Activated CD4-positive, alpha-beta T cell treated with anti-CD3 and anti-CD28 coated beads, Interleukin-2, Interleukin-4, amounts not matched to agents 100 ng/mL and 50 ng/mL, durations not matched to agents 16 hours and 8 hours (primary cell): ENCODE data around the gene NHEJ1.

Experiments
- DNase-seq: peaks from one replicate; pipeline ENCODE4 v3.0.0-alpha.2; 2020; ENCODE audit warnings: low spot score

The NHEJ1 gene

GRCh38 chr2:219167997-219168396 lies 7.4 kb upstream of the NHEJ1 start:
- DNase-seq: no peak

GRCh38 chr2:219165058-219165911 lies 4.7 kb upstream of the NHEJ1 start:
- DNase-seq: no peak

- DNase-seq: no peak
These were observed 2.5 kb upstream of the NHEJ1 start for GRCh38 chr2:219163156-219163555.

GRCh38 chr2:219161097-219161496 lies 482 bp upstream of the NHEJ1 start:
- DNase-seq: no peak

GRCh38 chr2:219159771-219160185 lies 837 bp downstream of the NHEJ1 start:
- DNase-seq: no peak

GRCh38 chr2:219158586-219158985 lies 2.0 kb downstream of the NHEJ1 start:
- no peak for DNase-seq

- no peak for DNase-seq
These were observed 2.6 kb downstream of the NHEJ1 start for GRCh38 chr2:219158025-219158424.

GRCh38 chr2:219157396-219157795 lies 3.2 kb downstream of the NHEJ1 start:
- DNase-seq: no peak

GRCh38 chr2:219155054-219155644 lies 5.5 kb downstream of the NHEJ1 start:
- DNase-seq: peak; percentile 74

- no peak for DNase-seq
These were observed 10.9 kb downstream of the NHEJ1 start for GRCh38 chr2:219149667-219150066.

- no peak for DNase-seq
These were observed 18.3 kb downstream of the NHEJ1 start for GRCh38 chr2:219142329-219142728.

GRCh38 chr2:219140722-219141121 lies 19.9 kb downstream of the NHEJ1 start:
- no peak for DNase-seq

- DNase-seq: no peak
These were observed 26.6 kb downstream of the NHEJ1 start for GRCh38 chr2:219133976-219134375.

GRCh38 chr2:219131744-219132143 lies 28.9 kb downstream of the NHEJ1 start:
- DNase-seq: no peak

GRCh38 chr2:219131327-219131726 lies 29.3 kb downstream of the NHEJ1 start:
- no peak for DNase-seq

GRCh38 chr2:219129589-219129988 lies 31.0 kb downstream of the NHEJ1 start:
- DNase-seq: no peak

GRCh38 chr2:219128396-219128795 lies 32.2 kb downstream of the NHEJ1 start:
- no peak for DNase-seq

- DNase-seq: no peak
These were observed 33.5 kb downstream of the NHEJ1 start for GRCh38 chr2:219127037-219127635.

- DNase-seq: no peak
These were observed 34.1 kb downstream of the NHEJ1 start for GRCh38 chr2:219126555-219126954.

- DNase-seq: no peak
These were observed 34.7 kb downstream of the NHEJ1 start for GRCh38 chr2:219125886-219126270.

GRCh38 chr2:219125225-219125885 lies 35.3 kb downstream of the NHEJ1 start:
- DNase-seq: no peak

GRCh38 chr2:219124381-219125110 lies 36.1 kb downstream of the NHEJ1 start:
- DNase-seq: no peak
